HG03135 (cell line): ENCODE results near the gene EMC9.

ENCODE experiments used
- ATAC-seq: cut with Tn5 transposase; IDR thresholded peaks from one replicate; pipeline ENCODE4 v1.9.1; 2021; ENCODE audit warnings: mild to moderate bottlenecking, moderate library complexity; ENCODE audit not compliant: unreplicated experiment

EMC9 gene

DNA sequence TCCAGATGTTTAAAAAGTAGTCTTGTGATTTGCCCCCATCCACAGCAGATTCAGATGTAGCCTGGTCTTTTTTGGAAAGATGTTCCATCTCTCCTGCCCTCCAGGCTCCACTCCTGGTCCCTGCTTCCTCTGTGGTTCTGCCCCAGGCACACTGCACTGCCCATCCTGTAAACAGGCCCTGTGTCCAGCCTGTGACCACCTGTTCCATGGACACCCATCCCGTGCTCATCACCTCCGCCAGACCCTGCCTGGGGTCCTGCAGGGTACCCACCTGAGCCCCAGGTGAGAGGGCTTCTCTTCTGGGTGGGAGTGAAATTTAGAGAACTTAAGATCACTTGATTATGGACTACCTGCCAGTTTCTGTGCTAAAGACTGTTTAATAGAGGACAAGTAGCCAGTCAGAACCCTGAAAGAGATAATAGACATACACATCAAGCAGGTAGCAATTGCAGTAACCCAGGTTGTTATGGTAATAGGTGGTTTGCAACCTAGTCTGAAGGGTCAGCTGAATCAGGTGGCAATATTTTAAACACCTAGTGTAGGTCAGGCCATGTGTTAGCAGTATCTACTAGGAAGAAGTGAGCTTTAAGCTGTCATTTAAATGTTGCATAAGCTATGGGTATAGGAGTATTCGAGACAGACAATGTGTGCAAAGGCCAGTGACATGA, 8.0 kb upstream of the EMC9 start:
- ATAC-seq, result no peak

GRCh38 chr14:24147761-24148428, 6.5 kb upstream of the EMC9 start:
- ATAC-seq, result no peak

DNA sequence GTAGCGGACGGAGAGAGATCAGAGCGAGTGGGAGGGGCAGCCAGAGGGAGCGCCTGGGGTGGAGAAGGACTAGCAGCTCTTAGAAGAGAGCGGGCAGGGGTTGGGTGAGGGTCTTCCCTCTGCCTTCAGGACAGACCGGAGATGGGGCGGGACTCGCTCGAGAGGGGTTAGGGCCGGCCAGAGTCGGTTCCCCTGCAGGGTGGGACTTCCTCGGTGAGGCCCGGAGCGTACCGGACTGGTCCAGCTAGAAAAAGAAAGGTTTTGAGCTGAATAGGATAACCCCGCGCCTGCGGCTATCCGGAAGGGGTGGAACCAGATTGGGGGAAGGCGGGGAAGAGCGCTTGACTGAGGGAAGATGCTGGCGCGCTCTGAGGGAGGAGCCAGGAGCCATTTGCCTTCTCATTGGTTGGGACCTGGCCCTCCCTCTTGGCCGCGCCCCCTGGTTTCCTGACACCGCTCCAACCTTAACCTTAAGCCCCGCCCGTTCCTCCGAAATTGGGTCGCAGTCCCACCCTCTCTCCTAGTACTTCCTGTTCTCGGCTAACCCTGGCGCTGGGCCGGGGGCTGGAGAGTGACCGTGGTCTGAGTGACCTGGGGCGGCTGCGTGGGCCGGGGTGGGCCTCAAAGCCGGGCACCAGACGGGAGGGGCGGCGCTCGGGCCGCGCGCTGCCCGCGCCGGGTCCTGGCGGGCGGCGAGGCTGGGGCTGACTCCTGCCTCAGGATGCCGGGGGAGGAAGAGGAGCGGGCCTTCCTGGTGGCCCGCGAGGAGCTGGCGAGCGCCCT, 5.8 kb upstream of the EMC9 start, which contains the start of gene RNF31:
Gene RNF31, plus strand, starts transcription at position 521 of the 783 bp plus-strand sequence. Its CDS starts 201 bp downstream, at position 722.
- ATAC-seq, result peak; percentile 79

DNA sequence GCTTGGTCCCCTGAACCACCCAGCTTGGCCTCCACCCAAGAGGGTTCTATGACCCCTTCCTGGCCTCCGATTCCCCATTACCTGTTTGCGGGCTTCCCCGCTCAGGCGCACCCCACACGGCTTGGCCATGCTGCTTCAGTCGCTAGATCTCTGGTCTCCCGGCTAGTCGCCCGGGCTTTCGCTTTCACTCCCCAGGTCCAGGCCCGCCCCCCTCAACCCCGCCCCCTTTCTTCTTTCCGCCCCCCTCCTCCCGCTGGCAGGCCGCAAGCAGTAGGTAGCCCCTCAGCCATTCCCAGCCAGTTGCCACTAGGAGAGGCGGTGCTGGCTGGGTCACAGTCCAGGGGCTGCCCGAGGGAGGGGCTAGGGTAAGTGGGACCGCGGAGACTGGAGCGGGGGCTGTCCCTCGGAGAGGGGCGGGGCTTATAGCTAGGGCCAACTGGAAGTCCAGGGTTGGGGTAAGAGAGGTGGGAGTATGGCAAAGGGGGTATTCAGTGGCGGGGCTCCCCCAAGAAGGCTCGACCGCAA, 5.1 kb upstream of the EMC9 start, which contains the start of gene PSME2:
Gene PSME2, minus strand, starts transcription at position 158 of the 525 bp plus-strand sequence. Its CDS starts 29 bp downstream, at position 129.
- ATAC-seq, result peak; percentile 59

- ATAC-seq, result no peak
These were observed 4.5 kb upstream of the EMC9 start for GRCh38 chr14:24145690-24146452.

GRCh38 chr14:24145219-24145618, 3.8 kb upstream of the EMC9 start:
- no peak for ATAC-seq

DNA sequence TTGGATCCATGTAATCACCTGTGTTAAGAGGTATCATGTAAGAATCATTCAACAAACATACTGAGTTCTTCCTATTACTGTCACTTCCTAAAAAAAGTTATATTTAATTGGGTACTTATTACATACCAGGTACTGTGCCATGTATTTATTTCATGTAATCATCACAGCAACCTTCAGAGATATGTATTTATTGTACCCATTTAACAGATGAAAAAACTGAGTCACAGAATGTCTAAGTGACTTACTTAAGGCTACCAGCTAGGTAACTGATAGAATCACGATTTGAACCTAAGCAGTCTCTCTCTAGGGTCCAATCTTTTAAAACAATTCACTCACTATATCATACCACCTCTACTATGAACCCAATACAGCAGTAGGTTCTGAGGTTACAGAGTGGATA, 3.1 kb upstream of the EMC9 start:
- no peak for ATAC-seq

DNA sequence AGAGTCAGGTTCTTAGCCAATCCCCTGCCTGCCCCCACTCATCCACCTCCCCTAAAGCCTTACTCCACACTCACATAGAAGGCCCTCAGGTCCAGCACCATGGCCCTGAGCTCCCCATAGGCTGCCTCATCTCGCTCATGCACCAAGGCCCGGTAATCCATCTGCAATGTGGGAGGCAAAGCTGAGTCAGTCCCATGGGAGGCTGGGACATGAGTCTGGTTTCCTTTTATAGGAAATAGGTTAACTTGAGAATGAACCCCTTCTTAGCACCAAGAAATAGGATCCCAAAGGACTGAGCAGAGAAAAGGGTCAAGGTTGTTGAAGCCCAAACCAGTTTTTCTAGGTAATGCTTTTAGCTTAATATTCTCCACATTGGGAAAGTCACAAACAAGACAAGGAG, 2.1 kb upstream of the EMC9 start:
- no peak for ATAC-seq

DNA sequence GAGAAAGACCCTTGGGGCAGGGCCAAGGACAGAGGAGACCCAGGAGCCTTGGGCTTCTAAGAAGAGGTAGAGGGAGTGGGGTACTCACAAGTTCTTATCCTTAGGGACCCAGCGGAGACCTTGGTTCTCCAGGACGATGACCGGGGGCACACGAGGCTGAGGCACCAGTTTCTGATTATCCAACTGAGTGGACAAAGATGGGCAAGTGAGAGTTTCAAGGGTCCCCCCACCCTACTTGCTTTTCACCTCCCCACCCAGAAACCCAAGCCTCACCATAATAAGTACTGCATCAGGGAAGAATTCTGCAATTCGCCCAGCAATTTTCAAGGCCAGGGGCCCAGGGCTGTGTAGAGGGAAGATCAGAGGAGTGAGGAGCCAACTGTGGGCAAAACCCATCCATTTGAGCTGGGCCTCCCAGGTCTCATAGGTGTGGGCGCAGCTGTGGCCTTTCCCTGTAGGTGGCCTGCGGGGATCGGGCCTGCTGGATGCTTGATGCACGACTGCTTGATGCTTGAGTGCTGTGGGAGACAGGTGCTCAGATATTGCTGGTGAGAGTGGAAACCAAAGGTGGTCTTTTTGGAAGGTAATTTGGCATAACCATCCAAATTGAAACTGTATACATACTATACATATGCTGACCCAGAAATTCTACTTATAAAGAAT, 2.0 kb downstream of the EMC9 start:
- ATAC-seq, result no peak

GRCh38 chr14:24138396-24139271, 2.8 kb downstream of the EMC9 start:
- ATAC-seq, result no peak

- ATAC-seq, result no peak
These were observed 3.6 kb downstream of the EMC9 start for GRCh38 chr14:24137529-24138395.

DNA sequence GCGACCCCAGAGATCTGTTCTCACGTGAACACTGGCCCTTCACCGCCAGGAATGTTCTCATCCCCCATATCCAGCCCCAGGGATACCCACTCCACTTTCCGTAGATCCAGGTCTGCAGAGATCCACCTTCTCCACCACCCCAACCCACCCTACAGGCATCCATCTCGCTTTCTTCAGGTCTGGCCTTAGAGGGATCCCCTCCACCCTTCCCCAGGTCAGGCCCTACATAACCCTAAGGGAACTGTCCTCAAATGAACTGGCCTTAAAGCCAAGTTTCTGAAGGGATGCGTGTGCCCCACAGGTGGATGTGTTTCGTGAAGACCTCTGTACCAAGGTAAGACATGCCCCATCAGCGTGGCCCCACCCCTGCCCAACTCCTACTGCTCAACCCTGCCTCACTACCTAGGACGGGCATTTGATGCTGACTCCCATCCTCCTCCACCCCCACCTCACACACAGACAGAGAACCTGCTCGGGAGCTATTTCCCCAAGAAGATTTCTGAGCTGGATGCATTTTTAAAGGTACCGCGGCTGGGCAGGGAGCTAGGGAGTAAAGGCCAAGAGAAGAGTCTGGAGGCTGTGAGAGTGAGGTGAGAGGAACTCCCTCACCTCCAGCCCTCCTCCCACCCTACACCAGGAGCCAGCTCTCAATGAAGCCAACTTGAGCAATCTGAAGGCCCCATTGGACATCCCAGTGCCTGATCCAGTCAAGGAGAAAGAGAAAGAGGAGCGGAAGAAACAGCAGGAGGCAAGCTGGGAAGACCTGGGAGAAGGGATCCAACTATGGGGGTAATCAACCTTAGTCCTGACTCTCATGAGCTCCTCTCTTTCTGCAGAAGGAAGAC, 4.5 kb downstream of the EMC9 start:
- no peak for ATAC-seq

GRCh38 chr14:24135834-24136683, 5.3 kb downstream of the EMC9 start, which contains the start of gene PSME1:
TSS of gene PSME1 (plus strand) at chr14:24136194. CDS start at chr14:24136263, 69 bp downstream.
- peak; percentile 87 for ATAC-seq

DNA sequence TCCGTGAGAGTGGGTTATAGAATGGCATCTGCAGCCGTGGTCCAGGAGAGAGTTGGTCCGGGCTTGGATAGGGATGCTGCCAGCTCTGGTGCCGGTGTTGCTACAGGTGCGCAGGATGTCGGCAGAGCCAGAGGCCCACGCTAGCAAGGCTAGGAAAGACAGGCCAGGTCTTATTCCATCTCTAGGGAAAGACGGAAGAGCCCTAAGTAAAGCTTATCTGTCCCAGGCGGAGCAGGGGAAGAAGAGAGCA, 5.9 kb downstream of the EMC9 start:
- ATAC-seq, result no peak

DNA sequence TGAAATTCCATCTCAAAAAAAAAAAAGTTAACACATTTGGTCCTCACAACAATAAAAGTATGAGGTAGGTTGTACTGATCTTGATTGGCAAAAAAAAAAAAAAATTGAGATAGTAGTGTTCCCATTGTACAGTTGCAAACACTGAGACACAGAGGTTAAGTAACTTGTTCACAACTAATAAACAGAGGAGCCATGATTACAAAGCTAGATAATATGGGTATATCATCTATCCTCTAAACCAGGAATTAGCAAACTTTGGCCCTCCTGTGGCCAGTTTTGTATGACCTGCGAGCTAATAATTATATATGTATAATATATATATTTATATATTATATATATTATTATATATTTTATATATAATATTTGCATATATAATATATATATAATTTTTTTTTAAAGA, 7.7 kb downstream of the EMC9 start:
- ATAC-seq, result no peak

- no peak for ATAC-seq
These were observed 8.4 kb downstream of the EMC9 start for GRCh38 chr14:24132976-24133375.
